ENCODE data around the gene ZKSCAN3.
"Not testable (repeated sequence)": the region's sequence is repeated elsewhere in the genome, so short reads cannot be mapped to it uniquely, and the experiment has no call there.

Gene ZKSCAN3

DNA sequence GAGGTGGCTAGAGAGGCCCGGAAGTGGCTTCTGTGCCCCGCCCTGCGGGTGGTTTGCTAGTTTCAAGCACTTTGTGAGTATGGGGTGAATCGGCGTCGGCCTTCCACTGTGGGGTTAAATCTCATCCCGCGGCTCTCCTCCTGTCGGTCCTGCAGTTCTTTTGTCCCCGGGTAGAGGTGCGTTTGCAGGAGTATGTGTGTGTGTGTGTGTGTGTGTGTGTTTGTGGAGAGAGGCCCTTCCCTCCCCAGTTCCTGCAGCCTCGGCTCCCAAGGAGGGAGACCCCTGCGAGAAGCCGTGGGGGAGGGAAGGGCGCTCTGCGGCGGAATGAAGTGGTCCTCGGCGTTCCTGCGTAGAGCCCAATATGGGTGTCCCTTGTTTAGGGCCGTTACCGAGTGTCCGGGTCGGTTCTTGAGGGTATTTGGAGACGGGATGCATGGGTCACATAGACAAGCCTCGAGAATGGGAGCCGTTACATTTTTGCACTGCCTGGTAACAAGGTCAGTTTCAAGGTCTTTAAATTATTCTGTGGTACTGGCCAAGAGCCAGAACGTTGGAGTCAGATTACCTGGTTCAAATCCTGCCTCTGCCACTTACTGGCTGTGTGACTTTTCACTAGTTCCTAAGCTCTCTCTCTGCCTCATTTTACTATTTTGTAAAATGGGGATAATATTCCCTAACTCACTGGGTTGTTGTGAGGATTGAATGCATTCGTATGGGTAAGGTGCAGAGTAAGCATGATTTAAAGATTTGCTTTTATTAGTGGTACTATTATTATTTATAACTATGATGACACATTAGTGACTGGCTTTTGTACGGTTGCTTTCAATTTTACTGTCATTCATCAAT, at the start of gene ZKSCAN3:
Gene ZKSCAN3, plus strand, starts transcription at position 56 of the 846 bp plus-strand sequence. CDS start 9,640 bp downstream, outside the sequence.
- no peak for DNase-seq

DNA sequence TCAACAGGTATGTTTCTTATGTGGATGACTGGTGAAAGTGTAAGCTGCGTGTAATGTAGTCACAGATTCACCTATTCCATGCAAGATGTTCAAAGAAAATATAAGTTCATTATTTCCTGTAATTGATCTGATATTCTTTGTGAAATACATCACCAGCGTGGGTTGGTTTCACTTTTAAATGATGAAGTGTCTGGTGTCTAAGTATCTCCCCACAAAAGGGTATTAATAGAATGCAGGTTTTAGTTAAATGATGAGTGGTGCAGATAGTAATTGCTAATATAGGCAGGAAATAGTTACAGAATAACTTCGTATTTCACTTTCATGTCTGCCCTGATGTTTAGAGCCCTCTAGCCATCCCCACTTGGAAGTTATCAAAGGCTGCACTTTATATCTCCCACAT, 46.2 kb upstream of the ZKSCAN3 start:
- DNase-seq = no peak

DNA sequence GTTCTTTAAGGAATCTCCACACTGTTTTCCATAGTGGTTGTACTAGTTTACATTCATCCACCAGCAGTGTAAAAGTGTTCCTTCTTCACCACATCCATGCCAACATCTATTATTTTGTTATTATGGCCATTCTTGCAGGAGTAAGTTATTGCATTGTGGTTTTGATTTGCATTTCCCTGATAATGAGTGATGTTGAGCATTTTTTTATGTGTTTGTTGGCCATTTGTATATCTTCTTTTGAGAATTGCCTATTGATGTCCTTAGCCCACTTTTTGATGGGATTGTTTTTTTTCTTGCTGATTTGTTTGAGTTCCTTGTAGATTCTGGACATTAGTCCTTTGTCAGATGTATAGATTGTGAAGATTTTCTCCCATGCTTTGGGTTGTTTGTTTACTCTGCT, 43.4 kb upstream of the ZKSCAN3 start:
- DNase-seq = not testable (repeated sequence)

DNA sequence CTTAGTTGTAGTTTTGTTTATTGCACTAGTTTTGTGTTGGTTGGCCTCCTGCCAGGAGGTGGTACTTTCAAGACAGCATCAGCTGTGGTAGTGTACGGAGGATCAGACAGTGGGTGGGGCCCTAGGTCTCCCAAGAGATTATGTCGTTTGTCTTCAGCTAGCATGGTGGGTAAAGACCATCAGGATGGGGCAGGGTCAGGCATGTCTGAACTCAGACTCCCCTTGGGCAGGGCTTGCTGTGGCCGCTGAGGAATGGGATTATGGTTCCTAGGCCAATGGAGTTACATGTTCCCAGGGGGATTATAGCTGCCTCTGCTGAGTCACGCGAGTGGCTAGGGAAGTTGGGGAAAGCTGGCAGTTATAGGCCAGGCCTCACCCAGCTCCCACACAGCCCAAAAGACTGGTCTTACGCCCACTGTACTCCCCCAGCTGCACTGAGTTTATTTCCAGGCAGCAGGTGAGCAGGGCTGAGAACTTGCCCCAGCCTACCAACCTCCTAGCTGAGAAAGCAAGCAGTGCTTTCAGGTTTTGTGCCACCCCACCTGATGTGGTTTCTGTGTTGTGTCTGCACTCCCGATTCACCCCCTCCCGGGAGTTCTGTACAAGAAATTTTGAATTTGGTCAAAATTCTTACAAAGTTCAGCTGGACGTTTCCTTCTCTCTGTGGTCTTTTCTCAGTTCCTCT, 38.5 kb upstream of the ZKSCAN3 start:
- DNase-seq = no peak

DNA sequence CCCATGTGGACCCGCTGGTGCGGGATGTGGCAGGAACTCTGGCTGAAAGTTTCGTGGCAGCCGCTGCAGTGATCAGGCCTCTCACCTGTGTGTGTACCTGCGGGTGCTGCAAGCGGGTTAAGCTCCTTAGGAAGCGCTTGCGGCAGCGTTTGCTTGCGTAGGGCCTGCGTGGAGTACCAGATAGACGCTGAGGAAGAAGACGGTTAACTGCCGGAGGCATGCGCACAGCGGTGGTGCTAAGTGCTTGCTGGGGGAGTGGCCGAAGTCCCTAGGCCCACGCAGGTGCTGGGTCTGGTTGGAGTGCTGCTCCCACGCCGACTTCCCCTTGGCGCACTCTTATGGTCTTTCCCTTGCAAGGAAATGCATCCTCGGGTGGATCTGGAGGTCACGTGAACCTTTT, 36.8 kb upstream of the ZKSCAN3 start:
- no peak for DNase-seq

GRCh38 chr6:28315628-28316027, 34.1 kb upstream of the ZKSCAN3 start:
- DNase-seq = no peak

GRCh38 chr6:28317866-28318265, 31.9 kb upstream of the ZKSCAN3 start:
- DNase-seq = not testable (repeated sequence)

DNA sequence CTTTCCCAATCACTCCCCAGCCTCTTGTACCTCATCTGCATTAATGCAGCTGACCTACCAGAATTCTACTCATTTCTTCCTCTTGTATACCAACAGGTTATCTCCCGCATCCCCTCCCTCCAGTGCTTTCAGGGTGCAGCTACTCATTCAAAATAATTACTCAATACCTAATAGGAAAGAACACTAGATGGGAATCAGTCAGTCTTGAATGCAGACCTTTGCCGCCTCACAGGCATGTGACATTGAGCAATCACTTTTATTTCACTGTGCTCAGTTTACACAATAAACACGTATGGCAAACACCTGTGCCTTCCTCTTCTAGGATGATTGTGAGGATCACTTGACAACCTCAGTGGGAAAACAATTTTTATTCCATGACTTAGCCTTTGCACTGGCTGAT, 27.1 kb upstream of the ZKSCAN3 start:
- no peak for DNase-seq

DNA sequence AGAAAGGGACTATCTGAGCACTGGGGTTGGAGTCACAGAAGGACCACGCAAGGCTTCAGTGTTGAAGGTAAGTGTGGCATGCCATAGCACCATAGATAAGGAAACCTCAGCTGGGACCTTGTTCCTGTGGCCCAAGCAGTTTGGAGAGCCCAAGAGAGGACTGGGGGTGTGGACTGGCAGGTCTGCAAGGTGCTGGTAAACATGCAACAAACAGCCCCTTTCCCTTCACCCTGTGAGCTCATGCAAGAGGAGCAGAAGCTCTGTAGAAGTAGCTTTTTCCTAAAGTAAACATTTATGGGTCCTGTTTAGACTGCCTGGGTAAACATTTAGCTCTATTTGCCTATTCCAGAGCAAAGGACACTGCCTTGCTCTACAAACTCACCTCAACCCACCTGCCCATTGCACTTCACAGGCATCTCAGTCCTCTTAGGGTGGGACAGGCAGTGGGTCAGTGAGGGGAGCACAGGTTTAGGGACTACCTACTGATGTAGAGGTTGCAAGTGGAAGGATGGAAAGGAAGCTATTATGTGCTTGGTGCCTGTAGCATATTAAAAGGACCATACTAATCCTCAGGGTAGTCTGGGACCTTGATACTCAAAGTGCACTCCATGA, 25.8 kb upstream of the ZKSCAN3 start:
- DNase-seq = no peak

- DNase-seq = no peak
Measured at GRCh38 chr6:28326371-28326948, 23.3 kb upstream of the ZKSCAN3 start.

- no peak for DNase-seq
Measured at GRCh38 chr6:28330041-28330440, 19.7 kb upstream of the ZKSCAN3 start.

DNA sequence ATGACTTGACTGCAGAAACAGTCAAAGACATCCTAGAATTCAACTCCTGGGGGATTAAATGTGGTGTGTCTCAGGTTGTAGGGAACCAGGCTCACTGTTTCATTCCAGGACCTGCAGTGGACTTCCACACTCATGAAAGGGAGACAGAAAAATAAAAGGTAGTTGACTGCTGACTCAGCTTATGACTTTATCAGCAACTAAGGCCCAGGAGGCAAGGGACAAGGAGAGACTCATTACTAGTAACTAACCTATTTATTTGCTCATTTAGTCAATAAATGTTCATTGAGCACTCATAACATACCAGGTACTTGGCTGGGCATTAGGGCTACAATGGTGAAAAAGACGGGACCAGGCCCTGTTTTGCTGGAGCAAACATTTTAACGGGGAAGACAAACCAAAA, 16.7 kb upstream of the ZKSCAN3 start:
- no peak for DNase-seq

- no peak for DNase-seq
Measured at GRCh38 chr6:28333599-28334018, 16.1 kb upstream of the ZKSCAN3 start.

- DNase-seq = no peak
Measured at GRCh38 chr6:28334286-28335039, 15.3 kb upstream of the ZKSCAN3 start.

DNA sequence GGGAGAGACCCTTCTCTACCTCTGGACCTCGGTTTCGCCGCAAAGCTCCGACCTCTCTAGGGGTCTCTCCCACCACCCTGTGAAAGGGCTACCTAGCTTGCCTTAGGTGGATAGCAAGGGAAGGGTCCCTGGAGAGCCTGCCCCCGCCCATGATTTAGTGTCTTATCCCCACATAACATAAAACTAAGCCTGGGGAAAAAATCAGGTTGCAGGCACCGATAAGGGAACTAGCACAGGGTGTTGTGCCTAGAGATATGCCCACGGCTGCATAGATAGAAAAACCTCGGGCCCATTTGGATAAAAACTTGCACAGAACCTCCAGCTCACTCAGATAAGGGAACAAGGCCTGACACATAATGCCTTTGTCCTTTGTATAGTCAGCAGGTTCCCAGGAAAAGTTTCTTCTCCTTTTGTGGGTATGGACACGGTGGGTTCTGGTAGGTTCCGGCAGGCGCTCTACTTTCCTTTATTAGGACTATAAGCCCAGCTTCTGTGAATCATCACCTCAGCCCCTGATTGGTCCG, 14.6 kb upstream of the ZKSCAN3 start:
- no peak for DNase-seq

GRCh38 chr6:28335564-28336283, 14.0 kb upstream of the ZKSCAN3 start, which contains the start of gene ZSCAN31:
Gene ZSCAN31, minus strand, starts transcription at chr6:28336148. Its CDS starts 6,465 bp downstream, at chr6:28329683.
- DNase-seq = no peak

DNA sequence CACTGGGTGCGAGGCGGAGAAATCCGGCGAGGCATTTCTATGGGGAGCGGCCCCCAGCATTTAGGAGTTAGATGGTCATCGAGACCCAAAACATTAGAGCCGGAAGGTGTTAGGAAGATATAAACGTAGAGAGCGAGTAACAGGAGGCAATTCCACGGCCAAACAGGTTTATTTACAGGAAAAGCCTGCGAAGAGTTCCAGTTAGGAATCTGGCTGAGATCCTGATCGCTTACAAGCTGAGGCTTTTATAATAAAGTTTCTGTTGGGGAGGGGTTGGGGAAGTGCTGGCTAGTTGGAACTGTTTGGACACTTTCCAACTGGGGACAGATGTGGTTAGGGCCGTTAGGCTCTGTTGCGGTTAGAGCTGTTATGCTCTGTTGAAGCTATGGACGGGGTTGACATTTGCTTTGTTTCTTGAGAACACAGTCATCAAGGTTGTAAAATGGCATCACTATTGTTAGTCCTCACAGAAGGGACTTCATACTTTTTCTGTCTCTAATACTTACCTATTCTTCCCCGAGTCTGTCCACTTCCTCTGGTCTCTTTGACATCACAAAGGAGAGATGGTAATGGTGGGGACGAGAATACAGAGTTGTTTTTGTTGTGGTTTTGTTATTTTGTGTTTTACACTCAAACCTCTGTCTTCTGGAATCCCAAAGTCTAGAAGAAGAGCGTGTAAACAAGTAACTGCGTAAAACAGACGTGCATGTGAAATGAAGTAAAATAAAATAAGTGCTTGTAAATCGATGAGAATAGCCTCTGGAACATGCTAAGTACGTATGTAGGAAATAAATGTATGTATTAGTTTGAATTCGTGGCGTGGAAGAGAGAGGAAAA, 13.2 kb upstream of the ZKSCAN3 start:
- DNase-seq = no peak

- DNase-seq = no peak
Measured at GRCh38 chr6:28337121-28337520, 12.6 kb upstream of the ZKSCAN3 start.

- DNase-seq = no peak
Measured at GRCh38 chr6:28340310-28341095, 9.2 kb upstream of the ZKSCAN3 start.
